Measurements from ENCODE around the gene ADAP1.

DNA sequence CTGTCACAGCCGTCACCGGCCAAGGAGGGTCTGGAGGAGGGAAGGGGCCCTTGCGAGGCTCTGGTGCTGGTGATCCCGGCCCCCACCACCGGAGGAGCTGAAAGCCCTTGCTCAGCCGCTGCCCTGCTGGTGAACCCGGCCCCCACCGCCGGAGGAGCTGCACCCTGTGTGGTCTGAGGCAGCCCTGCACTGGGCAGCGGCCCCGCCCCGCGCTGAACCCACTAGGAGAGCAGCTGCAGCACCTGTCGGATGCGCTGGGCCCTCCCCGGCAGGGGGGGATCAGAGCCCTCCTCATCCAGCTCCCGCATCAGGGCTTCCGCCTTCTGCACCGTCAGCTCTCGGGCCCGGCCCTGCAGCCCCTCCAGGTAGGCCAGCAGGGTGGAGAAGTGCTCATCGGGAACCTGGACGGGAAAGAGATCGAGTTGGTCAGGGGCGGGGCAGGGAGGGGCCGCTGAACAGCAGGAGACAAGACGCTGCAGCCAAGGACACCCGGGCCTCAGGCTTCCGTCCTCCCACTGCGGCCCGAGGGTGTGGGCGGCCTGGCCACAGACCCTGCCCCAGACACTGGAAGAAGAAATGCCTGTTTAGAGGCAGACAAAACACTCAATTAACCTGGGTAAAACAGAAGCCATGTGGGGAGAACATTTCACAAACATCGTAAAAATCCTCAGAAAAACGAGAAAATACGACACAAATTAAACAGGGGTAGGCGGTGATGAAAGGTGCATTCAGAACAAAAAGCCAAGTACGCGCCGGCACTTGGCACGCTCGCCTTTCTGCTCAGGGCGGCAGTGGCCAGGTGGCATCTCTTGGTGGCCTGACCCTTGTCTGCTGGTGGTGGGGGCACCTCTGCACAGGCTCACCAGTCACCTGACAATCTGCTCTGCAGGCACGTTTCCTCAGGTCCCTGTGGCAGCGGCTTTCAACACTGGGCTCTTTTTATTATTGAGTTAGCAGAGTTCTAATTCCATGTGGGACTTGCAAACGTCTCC is 43.2 kb upstream of the ADAP1 start:
- TF ChIP-seq, protein P1, sequence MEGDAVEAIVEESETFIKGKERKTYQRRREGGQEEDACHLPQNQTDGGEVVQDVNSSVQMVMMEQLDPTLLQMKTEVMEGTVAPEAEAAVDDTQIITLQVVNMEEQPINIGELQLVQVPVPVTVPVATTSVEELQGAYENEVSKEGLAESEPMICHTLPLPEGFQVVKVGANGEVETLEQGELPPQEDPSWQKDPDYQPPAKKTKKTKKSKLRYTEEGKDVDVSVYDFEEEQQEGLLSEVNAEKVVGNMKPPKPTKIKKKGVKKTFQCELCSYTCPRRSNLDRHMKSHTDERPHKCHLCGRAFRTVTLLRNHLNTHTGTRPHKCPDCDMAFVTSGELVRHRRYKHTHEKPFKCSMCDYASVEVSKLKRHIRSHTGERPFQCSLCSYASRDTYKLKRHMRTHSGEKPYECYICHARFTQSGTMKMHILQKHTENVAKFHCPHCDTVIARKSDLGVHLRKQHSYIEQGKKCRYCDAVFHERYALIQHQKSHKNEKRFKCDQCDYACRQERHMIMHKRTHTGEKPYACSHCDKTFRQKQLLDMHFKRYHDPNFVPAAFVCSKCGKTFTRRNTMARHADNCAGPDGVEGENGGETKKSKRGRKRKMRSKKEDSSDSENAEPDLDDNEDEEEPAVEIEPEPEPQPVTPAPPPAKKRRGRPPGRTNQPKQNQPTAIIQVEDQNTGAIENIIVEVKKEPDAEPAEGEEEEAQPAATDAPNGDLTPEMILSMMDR (conservative IDR thresholded peaks at IDR 0.05; ENCODE audit: low read length), result no peak
- TF ChIP-seq EZH2phosphoT487 (IDR thresholded peaks at IDR 0.05; ENCODE audit: borderline replicate concordance, low read depth, low read length), result no peak

Data from OCI-LY7 (cell line).